ENCODE data around the gene OVCA2.

DNA sequence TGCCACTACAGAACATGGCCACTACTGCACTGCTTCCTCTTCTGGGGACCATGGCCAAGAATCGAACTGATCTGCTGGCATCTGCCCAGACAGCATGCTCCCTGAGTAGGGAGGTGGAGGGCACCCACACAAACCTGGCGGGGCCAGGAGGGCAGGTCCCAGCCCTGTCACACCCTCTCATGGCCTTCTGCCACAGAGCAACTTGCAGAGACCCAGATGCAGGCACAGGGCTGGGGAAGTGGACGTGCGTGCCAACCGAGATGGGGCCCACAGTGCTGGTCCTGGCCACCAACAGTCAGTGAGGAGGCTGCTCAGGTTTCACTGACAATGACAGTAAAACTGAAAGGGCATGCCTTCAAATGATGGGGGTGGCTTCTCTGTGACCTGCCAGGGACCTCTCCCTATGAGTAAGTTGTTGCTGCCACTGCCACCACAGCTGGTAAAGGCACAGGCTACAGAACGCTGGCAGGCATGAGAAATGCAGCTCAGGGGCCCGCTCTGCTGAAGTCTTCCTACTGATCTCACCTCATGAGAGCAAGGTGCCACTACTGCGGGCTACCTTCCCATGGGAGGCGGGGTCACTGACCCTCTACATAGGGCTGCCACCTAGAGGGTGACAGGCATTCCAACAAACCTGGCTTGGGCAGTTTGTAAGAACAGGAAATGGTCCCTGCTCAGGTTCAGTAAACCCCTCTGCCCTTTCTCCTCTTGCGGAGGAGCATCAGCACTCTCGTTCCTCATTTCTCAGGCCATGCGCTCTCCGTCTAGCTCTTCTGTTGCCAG lies 28.6 kb downstream of the OVCA2 start:
- TF ChIP-seq CTCF (IDR thresholded peaks at IDR 0.05), result no peak
- TF ChIP-seq POLR2A (IDR thresholded peaks at IDR 0.05), result no peak

Data from body of pancreas (tissue), 4 donors.